Neuronal stem cell (in vitro differentiated cells): ENCODE measurements around the gene RAB1A. TPM values are rescaled to one million over a fixed set of nuclear protein-coding genes. Genes with fewer than 3 reads are reported as not detected.

ENCODE experiments used
- DNase-seq: peaks from one replicate; pipeline ENCODE4 v3.0.0-alpha.2; 2013; ENCODE audit warnings: low spot score
- H2AFZ ChIP-seq: one replicate; pipeline ENCODE4 v1.6.1; 2013; ENCODE audit warnings: mild to moderate bottlenecking, low read length, inconsistent platforms
- H2AK5ac ChIP-seq: 2 replicates; pipeline ENCODE4 v1.6.1; 2013; ENCODE audit warnings: low read depth, mild to moderate bottlenecking, inconsistent platforms, low read length, moderate library complexity, mixed read lengths
- H2BK120ac ChIP-seq: 2 replicates; pipeline ENCODE4 v1.6.1; 2013; ENCODE audit warnings: low read depth, mild to moderate bottlenecking, inconsistent platforms, low read length, moderate library complexity, mixed read lengths
- H2BK12ac ChIP-seq: one replicate; pipeline ENCODE4 v1.6.1; 2013; ENCODE audit warnings: low read length, inconsistent platforms
- H2BK15ac ChIP-seq: 2 replicates; pipeline ENCODE4 v1.6.1; 2013; ENCODE audit warnings: mild to moderate bottlenecking, low read length, inconsistent platforms, mixed read lengths
- H2BK5ac ChIP-seq: one replicate; pipeline ENCODE4 v1.6.1; 2013; ENCODE audit warnings: inconsistent platforms, mild to moderate bottlenecking, low read length, moderate library complexity
- H3K14ac ChIP-seq: one replicate; pipeline ENCODE4 v1.6.1; 2013; ENCODE audit warnings: low read length, inconsistent platforms
- H3K18ac ChIP-seq: 2 replicates; pipeline ENCODE4 v1.6.1; 2013; ENCODE audit warnings: low read length, inconsistent platforms
- H3K23ac ChIP-seq: 2 replicates; pipeline ENCODE4 v1.6.1; 2013; ENCODE audit warnings: low read depth, mild to moderate bottlenecking, mixed read lengths, low read length, inconsistent platforms; ENCODE audit not compliant: poor library complexity
- H3K27ac ChIP-seq: replicated peaks from 3 replicates; pipeline ENCODE4 v1.5.1; 2013; ENCODE audit warnings: low read length, inconsistent platforms
- H3K27me3 ChIP-seq, 3 experiments: 2 replicates each; pipeline ENCODE4 v1.6.1; 2013; ENCODE audit warnings: low read length in 3 of 3, mild to moderate bottlenecking in 2 of 3, inconsistent platforms in 1 of 3, low read depth in 1 of 3, mixed read lengths in 1 of 3, moderate library complexity in 1 of 3; ENCODE audit not compliant: control insufficient read depth in 3 of 3, insufficient read depth in 3 of 3
- H3K36me3 ChIP-seq, 2 donors: replicated peaks in 1 of 2; 2 replicates each; pipeline ENCODE4 v1.6.1; 2013; ENCODE audit warnings: low read length in 2 of 2; ENCODE audit not compliant: control insufficient read depth in 2 of 2, insufficient read depth in 2 of 2
- H3K4ac ChIP-seq: 2 replicates; pipeline ENCODE4 v1.6.1; 2013; ENCODE audit warnings: inconsistent platforms, mild to moderate bottlenecking, low read length, moderate library complexity
- H3K4me1 ChIP-seq, 2 donors: 1 replicate in 1 of 2; 2 replicates in 1 of 2; pipeline ENCODE4 v1.6.1; 2013; ENCODE audit warnings: low read length in 2 of 2, low read depth in 1 of 2; ENCODE audit not compliant: control insufficient read depth in 2 of 2, insufficient read depth in 1 of 2
- H3K4me2 ChIP-seq: one replicate; pipeline ENCODE4 v1.6.1; 2013; ENCODE audit warnings: mild to moderate bottlenecking, low read length, inconsistent platforms; ENCODE audit not compliant: insufficient read depth, poor library complexity, severe bottlenecking
- H3K4me3 ChIP-seq, 2 donors: 2 replicates each; pipeline ENCODE4 v1.5.1; 2013; ENCODE audit warnings: low read length in 2 of 2, mild to moderate bottlenecking in 2 of 2, inconsistent platforms in 1 of 2, moderate library complexity in 1 of 2
- H3K79me1 ChIP-seq: one replicate; pipeline ENCODE4 v1.6.1; 2013; ENCODE audit warnings: low read depth, mild to moderate bottlenecking, inconsistent platforms, low read length, moderate library complexity
- H3K9ac ChIP-seq: one replicate; pipeline ENCODE4 v1.6.1; 2013; ENCODE audit warnings: mild to moderate bottlenecking, low read depth, low read length, inconsistent platforms; ENCODE audit not compliant: poor library complexity
- H3K9me3 ChIP-seq, 2 donors: replicated peaks in 1 of 2; 2 replicates each; pipeline versions ENCODE3 to v1.6.1; 2013; ENCODE audit warnings: low read length in 2 of 2, mild to moderate bottlenecking in 2 of 2, inconsistent platforms in 1 of 2, low read depth in 1 of 2, mixed read lengths in 1 of 2, moderate library complexity in 1 of 2; ENCODE audit not compliant: control insufficient read depth in 2 of 2, insufficient read depth in 1 of 2
- H4K8ac ChIP-seq: one replicate; pipeline ENCODE4 v1.6.1; 2013; ENCODE audit warnings: low read depth, mild to moderate bottlenecking, inconsistent platforms, low read length, moderate library complexity
- H4K91ac ChIP-seq: one replicate; pipeline ENCODE4 v1.6.1; 2013; ENCODE audit warnings: low read length, low read depth, mild to moderate bottlenecking, inconsistent platforms; ENCODE audit not compliant: poor library complexity
- WGBS, 2 donors: extraction: QIAGEN DNeasy Blood & Tissue Kit; methylation state at CpG; one replicate each; pipeline ENCODE4 v1.1.7; 2013; ENCODE audit warnings: missing lambda C conversion rate in 2 of 2, mixed read lengths in 1 of 2; ENCODE audit not compliant: insufficient read length in 2 of 2, insufficient replicate concordance in 1 of 2; ENCODE audit errors: extremely low coverage in 2 of 2; 5-methylcytosine and 5-hydroxymethylcytosine counted together
- small RNA-seq: library from polyadenylated mRNA; stranded (forward); fragments of <200 nt; extraction: miRNeasy Mini kit (QIAGEN cat#:217004); gene quantifications from one replicate; pipeline ENCODE3, GENCODE V24; 2013; ENCODE audit not compliant: insufficient read depth

Gene RAB1A

DNA sequence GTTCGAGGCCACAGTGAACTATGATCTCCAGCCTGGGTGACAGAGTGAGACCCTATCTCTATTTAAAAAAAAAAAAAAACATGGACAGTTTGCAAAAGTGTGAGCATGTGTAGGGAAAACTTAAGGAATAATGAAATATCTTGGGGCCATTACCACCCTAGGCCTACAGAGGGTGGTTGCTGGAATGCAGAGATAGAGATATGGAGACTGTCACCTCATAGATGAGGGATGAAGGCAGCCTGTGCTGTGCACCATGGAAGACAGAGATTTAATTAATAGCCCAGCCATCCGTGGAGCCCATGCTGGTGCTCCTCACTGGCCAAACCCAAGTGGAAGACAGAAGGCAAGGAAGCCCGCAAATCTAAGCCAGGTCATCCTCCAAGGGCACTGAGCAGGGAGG is 90.3 kb downstream of the RAB1A start:
- peaks cover 0 to 4% of the 10 kb centered on the region in 2 donors for H3K4me1 ChIP-seq
- no peak overlapping the region for H3K14ac ChIP-seq
- no peak overlapping the region for H2BK5ac ChIP-seq
- H3K4me2 ChIP-seq = no peak overlapping the region
- H3K36me3 ChIP-seq = peaks cover 5 to 6% of the 10 kb centered on the region in 2 donors
- no peak overlapping the region for H3K18ac ChIP-seq
- no peak overlapping the region for H3K4ac ChIP-seq
- no peaks in the 10 kb centered on the region for H3K79me1 ChIP-seq
- no peak overlapping the region for H2BK12ac ChIP-seq
- no peak overlapping the region for H2AK5ac ChIP-seq
- H2BK15ac ChIP-seq = no peak overlapping the region
- H3K27ac ChIP-seq = no peak overlapping the region
- DNase-seq = no peak
- H4K8ac ChIP-seq = no peak overlapping the region
- H3K9ac ChIP-seq = no peak overlapping the region
- H3K4me3 ChIP-seq = no peak overlapping the region
- H2BK120ac ChIP-seq = no peak overlapping the region
- WGBS, 2 donors = no CpG with 5 or more reads among the region's 3 CpGs
- no peak overlapping the region for H3K23ac ChIP-seq
- no peaks in the 10 kb centered on the region for H3K27me3 ChIP-seq
- no peak overlapping the region for H2AFZ ChIP-seq
- no peak overlapping the region for H4K91ac ChIP-seq
- peaks cover 0 to 3% of the 10 kb centered on the region in 2 donors for H3K9me3 ChIP-seq

- no peaks in the 10 kb centered on the region for H3K9me3 ChIP-seq
- H3K4me2 ChIP-seq = no peak overlapping the region
- no peak for DNase-seq
- no peak overlapping the region for H2BK120ac ChIP-seq
- H2BK12ac ChIP-seq = no peak overlapping the region
- no peak overlapping the region for H4K8ac ChIP-seq
- no peaks in the 10 kb centered on the region for H3K79me1 ChIP-seq
- H2AFZ ChIP-seq = no peak overlapping the region
- H4K91ac ChIP-seq = no peak overlapping the region
- H3K27me3 ChIP-seq = no peaks in the 10 kb centered on the region
- no peak overlapping the region for H3K14ac ChIP-seq
- no peak overlapping the region for H2AK5ac ChIP-seq
- H2BK5ac ChIP-seq = no peak overlapping the region
- peaks cover 0 to 4% of the 10 kb centered on the region in 2 donors for H3K4me1 ChIP-seq
- H2BK15ac ChIP-seq = no peak overlapping the region
- no peak overlapping the region for H3K27ac ChIP-seq
- H3K9ac ChIP-seq = no peak overlapping the region
- no peak overlapping the region for H3K23ac ChIP-seq
- H3K36me3 ChIP-seq = peaks cover 3 to 5% of the 10 kb centered on the region in 2 donors
- H3K4me3 ChIP-seq = no peak overlapping the region
- no peak overlapping the region for H3K4ac ChIP-seq
- no CpG with 5 or more reads among the region's 3 CpGs for WGBS, 2 donors
- no peak overlapping the region for H3K18ac ChIP-seq
Measured at GRCh38 chr2:65037178-65037577, 92.7 kb downstream of the RAB1A start.

Small RNAs within 50 kb of the gene (small RNA-seq; reads per million reads assigned to genes)
- gene RF00090 = not detected
